Skeletal muscle tissue (tissue), 4 donors: Measurements from ENCODE around the gene HMCN2. TPM values are rescaled to one million over a fixed set of nuclear protein-coding genes. Genes with fewer than 3 reads are reported as not detected.
A peak's percentile ranks its signal among the peaks of the same experiment; 100 is the strongest.
"Not testable (repeated sequence)": the region's sequence is repeated elsewhere in the genome, so short reads cannot be mapped to it uniquely, and the experiment has no call there.

ENCODE experiments used
- H3K27ac ChIP-seq: one replicate; pipeline ENCODE4 v1.7.0; 2013; ENCODE audit warnings: mild to moderate bottlenecking, low read depth, low read length, inconsistent platforms
- H3K27me3 ChIP-seq, 3 donors: one replicate each; pipeline ENCODE4 v1.7.0; 2013; ENCODE audit warnings: low read length in 3 of 3; ENCODE audit not compliant: control insufficient read depth in 3 of 3, insufficient read depth in 3 of 3
- H3K36me3 ChIP-seq, 3 donors: one replicate each; pipeline ENCODE4 v1.7.0; 2013; ENCODE audit warnings: low read length in 3 of 3; ENCODE audit not compliant: control insufficient read depth in 3 of 3, insufficient read depth in 3 of 3
- H3K4me1 ChIP-seq, 3 donors: one replicate each; pipeline ENCODE4 v1.7.0; 2013; ENCODE audit warnings: low read length in 3 of 3, mild to moderate bottlenecking in 3 of 3; ENCODE audit not compliant: control insufficient read depth in 3 of 3, insufficient read depth in 3 of 3
- H3K4me3 ChIP-seq, 3 donors: one replicate each; pipeline ENCODE4 v1.7.0; 2013; ENCODE audit warnings: low read length in 3 of 3
- H3K9ac ChIP-seq, 3 donors: one replicate each; pipeline ENCODE4 v1.7.0; 2013; ENCODE audit warnings: low read length in 3 of 3, mild to moderate bottlenecking in 3 of 3, moderate library complexity in 2 of 3, low read depth in 1 of 3
- H3K9me3 ChIP-seq, 3 donors: one replicate each; pipeline ENCODE4 v1.7.0; 2013; ENCODE audit warnings: low read length in 3 of 3; ENCODE audit not compliant: control insufficient read depth in 3 of 3
- total RNA-seq: library from RNA; depleted of rRNA; stranded (reverse); fragments of >200 nt; gene quantifications from one replicate; pipeline ENCODE4 v1.2.3, GENCODE V29; 2014
- donor health status: Osteomylitis.

The HMCN2 gene
- total RNA-seq, 1 donor from 2014 or later = 12.5 TPM

- peaks cover 0 to 16% (median 4%) of the 10 kb centered on the region in 3 donors for H3K27me3 ChIP-seq
- H3K27ac ChIP-seq, H3K9ac ChIP-seq: not testable (repeated sequence)
Measured at GRCh38 chr9:130434656-130435055, 169.1 kb downstream of the HMCN2 start.

DNA sequence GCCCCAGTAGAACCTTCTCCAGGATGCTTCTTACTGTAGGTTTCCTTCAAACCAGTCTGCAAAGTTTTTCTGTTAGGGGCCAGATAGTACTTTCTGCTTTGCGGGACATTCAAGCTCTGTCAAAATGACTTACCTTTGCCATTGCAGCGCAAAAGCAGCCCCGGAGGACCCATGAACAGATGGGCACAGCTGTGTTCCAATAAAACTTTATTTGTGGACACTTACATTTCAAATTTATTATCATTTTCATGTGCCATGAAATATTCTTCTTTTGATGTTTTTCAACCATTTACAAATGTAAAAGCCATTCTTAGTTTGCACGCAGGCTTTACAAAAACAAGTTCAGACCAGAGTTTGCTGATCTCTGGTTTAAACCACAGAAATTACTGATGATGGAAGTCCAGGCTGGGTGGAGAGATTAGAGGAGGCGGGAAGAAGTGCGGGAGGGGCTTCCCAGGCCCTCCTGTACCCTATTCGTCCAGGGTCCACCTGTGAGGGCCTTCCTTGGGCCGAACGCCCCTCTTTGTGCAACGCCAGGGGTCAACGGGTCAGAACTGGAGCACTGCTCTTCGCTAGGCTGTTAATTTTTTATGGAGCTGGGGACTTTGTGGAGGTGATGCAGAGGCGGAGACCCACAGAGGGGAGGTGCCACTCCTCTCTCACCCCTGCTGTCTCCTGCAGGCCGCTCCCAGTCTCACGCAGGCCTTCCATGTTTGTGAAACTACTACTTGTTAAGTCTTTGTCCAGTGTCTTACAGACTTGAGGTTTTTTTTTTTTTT, 171.6 kb downstream of the HMCN2 start:
- Histone ChIP-seq H3K9ac (no peak overlapping the region), H3K4me3 (no peak overlapping the region), H3K27me3 (peaks cover 0 to 14% (median 4%) of the 10 kb centered on the region in 3 donors), H3K27ac (no peak overlapping the region), H3K9me3 (peaks cover 0 to 6% (median 0%) of the 10 kb centered on the region in 3 donors), H3K4me1 (no peaks in the 10 kb centered on the region), H3K36me3 (no peaks in the 10 kb centered on the region)

More at GRCh38 chr9:130434656-130435055, 169.1 kb downstream of the HMCN2 start:
- not testable (repeated sequence) for H3K4me1 ChIP-seq, H3K36me3 ChIP-seq, H3K9me3 ChIP-seq, H3K4me3 ChIP-seq

- Histone ChIP-seq H3K36me3 (no peaks in the 10 kb centered on the region), H3K9me3 (peaks cover 0 to 6% (median 0%) of the 10 kb centered on the region in 3 donors), H3K27me3 (peaks cover 0 to 5% (median 0%) of the 10 kb centered on the region in 3 donors), H3K4me3 (no peak overlapping the region), H3K9ac (no peak overlapping the region), H3K27ac (no peak overlapping the region), H3K4me1 (no peaks in the 10 kb centered on the region)
Measured at GRCh38 chr9:130438382-130438981, 172.9 kb downstream of the HMCN2 start.

DNA sequence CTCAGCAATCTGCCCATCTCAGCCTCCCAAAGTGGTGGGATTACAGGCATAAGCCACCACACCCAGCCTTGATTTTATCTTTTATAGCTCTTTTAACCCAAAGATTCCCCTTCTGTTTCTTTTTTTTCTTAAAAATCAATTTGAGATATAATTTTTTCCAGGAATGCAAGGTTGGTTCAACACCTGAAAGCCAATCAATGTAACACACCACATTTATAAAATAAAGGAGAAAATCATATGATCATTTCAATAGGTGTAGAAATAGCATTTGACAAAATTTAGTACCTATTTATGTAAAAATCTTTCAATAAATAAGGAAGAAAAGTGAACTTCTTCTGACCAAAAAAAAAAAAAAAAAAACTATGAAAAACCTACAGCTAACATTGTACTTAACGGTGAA, 175.5 kb downstream of the HMCN2 start:
- H3K27ac ChIP-seq = no peak overlapping the region
- H3K4me3 ChIP-seq = no peak overlapping the region
- no peak overlapping the region for H3K9ac ChIP-seq
- H3K36me3 ChIP-seq = no peaks in the 10 kb centered on the region
- H3K27me3 ChIP-seq = no peaks in the 10 kb centered on the region
- H3K4me1 ChIP-seq = peaks cover 9 to 11% (median 10%) of the 10 kb centered on the region in 3 donors
- H3K9me3 ChIP-seq = peaks cover 0 to 6% (median 0%) of the 10 kb centered on the region in 3 donors

DNA sequence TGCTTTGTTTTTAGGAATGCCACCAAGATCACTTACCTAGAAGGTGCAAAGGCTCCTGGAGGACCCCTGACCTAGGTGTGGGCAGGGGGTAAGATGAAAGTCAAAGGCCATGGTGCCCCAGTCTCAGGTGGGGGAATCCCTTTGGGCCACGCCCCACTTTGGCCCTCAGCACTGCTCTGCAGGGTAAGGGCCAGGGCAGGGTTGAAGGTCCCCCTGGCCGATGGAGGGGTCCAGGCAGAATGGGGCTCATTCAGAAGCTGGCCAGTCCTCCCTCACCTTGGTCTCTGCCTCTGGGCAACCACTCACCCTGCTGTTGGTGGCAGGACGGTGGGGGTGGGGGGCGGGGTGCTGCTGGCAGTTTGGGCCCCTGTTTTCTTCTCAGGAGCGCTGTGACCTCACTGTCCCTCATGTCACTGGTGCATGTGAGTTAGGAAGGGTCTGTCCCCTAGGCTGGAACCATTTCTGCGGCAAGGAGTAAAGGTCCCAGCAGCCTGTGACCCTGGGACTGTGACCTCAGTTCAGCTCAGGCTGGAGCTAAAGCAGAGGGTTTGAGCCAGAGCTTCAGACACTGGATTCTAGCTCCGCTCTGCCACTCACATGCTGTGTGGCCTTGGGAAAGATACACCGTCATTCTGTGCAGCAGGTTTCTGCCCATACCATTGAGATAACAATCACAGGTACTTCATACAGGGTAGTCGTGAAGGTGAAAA, 177.3 kb downstream of the HMCN2 start:
- H3K4me3 ChIP-seq = no peak overlapping the region
- H3K4me1 ChIP-seq = peaks cover 27 to 29% (median 28%) of the 10 kb centered on the region in 3 donors
- H3K36me3 ChIP-seq = no peaks in the 10 kb centered on the region
- no peak overlapping the region for H3K27ac ChIP-seq
- H3K9ac ChIP-seq = no peak overlapping the region
- no peaks in the 10 kb centered on the region for H3K27me3 ChIP-seq
- peaks cover 0 to 6% (median 0%) of the 10 kb centered on the region in 3 donors for H3K9me3 ChIP-seq

- no peak overlapping the region for H3K9ac ChIP-seq
- H3K9me3 ChIP-seq = peaks cover 0 to 6% (median 0%) of the 10 kb centered on the region in 3 donors
- H3K4me1 ChIP-seq = peaks cover 31 to 33% (median 32%) of the 10 kb centered on the region in 3 donors
- H3K4me3 ChIP-seq = no peak overlapping the region
- H3K36me3 ChIP-seq = no peaks in the 10 kb centered on the region
- no peak overlapping the region for H3K27ac ChIP-seq
- no peaks in the 10 kb centered on the region for H3K27me3 ChIP-seq
Measured at GRCh38 chr9:130443456-130443801, 177.9 kb downstream of the HMCN2 start.

DNA sequence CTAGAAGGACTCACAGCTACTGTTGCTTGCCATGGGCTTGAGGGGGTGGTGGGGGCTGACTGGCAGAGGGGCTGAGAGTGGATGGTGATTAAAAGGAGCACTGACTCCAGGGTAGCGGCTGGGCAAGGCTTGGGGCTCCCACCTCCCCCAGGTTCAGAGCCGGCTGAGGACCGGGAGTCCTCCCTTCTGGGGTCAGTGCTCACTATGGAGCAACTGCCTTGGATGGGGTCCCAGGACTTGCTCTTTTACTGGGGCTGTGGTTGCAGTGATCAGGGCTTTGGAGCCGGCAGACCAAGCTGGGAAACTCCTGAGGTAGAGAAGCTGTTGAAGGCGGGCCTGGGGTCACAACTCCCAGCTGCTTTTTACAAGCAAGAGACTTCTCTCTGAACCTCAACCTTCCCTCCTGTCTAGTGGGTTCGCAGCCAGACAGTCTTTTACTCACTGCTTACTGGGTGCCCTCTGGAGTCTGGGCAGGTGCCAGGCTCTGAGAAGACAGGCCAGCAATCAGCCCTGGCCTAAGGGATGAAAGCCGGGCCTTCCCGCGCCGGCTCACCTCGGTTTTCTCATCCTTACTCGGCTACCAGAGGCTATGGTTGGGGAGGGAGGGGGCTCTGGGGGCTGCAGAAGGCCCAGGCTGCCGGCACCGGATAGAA, 178.4 kb downstream of the HMCN2 start:
- no peak overlapping the region for H3K4me3 ChIP-seq
- no peak overlapping the region for H3K27ac ChIP-seq
- H3K27me3 ChIP-seq = no peaks in the 10 kb centered on the region
- peaks cover 0 to 6% (median 0%) of the 10 kb centered on the region in 3 donors for H3K9me3 ChIP-seq
- peaks cover 31 to 36% (median 33%) of the 10 kb centered on the region in 3 donors for H3K4me1 ChIP-seq
- no peak overlapping the region for H3K9ac ChIP-seq
- H3K36me3 ChIP-seq = no peaks in the 10 kb centered on the region

DNA sequence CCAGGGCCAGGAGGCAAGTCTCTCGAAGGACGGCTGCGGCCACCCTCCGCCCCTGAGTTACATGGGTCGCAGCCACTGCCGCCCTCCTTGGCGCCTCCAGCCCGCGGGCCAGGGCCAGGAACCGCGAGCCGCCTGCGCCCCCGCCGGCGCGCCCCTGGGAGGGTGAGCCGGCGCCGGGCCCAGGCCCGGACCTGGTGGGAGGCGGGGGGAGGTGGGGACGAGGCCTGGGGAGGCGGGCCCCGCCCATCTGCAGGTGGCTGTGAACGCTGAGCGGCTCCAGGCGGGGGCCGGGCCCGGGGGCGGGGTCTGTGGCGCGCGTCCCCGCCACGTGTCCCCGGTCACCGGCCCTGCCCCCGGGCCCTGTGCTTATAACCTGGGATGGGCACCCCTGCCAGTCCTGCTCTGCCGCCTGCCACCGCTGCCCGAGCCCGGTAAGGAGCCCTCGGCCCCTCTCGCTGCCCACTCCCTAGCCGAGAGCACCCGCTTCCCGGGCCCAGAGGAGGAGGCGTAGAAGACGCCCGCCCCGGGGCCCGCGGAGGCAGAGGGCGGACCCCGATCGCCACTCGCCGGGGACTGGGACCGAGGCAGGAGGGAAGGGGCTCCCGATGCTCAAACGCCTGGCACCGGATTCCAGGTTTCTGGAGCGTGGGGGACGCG, 179.1 kb downstream of the HMCN2 start, which contains the start of gene ASS1:
ASS1 (plus strand) TSS at position 397 of the 657 bp plus-strand sequence. CDS start 7,268 bp downstream, outside the sequence.
- Histone ChIP-seq H3K27me3 (no peaks in the 10 kb centered on the region), H3K4me3 (peak within 1 kb of the TSS; percentile 69 to 73 (median 70)), H3K36me3 (no peaks in the 10 kb centered on the region), H3K27ac (peak within 1 kb of the TSS; percentile 77), H3K9me3 (peaks cover 0 to 6% (median 0%) of the 10 kb centered on the region in 3 donors), H3K4me1 (peaks cover 31 to 36% (median 33%) of the 10 kb centered on the region in 3 donors), H3K9ac (peak within 1 kb of the TSS; percentile 74 to 79 (median 77))

DNA sequence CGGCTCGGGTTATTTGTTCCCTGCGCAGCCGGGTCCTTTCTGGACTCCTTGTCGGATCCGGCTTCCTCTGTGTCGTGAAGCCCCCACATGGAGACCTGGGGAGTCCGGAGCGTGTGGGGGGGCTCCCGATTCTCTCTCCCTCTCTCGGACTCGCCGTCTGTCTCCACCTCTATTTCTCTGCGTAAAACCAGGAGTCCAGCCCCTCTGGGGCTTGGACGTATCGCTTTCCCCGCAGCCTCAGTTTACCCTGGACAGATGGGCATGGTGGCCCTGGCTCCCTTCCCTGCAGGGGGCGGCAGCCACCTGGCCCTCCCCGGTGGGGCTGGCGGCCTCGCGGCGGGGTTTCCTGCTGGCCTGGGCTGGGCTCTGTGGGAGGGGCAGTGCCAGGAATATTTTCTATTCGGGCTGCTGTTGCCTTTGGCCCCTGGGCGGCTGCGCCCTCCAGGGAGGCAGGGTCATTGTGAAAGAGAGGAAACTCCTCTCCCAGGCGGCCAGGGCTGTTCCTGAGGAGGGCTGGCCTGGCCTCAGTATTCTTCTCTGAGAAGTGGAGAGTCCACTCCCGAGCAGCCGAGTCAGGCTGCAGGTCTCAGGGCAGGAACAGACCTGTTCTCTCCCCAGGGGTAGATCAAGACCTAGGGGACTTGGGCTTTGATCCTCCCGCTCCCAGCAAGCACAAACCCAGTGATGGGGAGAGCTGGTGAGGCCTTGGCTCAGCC, 179.9 kb downstream of the HMCN2 start:
- peaks cover 37 to 42% (median 38%) of the 10 kb centered on the region in 3 donors for H3K4me1 ChIP-seq

More for the DNA sequence above, 179.9 kb downstream of the HMCN2 start:
- H3K9ac ChIP-seq = peak overlapping the region; percentile 74 to 79 (median 77)
- H3K27me3 ChIP-seq = no peaks in the 10 kb centered on the region
- H3K27ac ChIP-seq = peak overlapping the region; percentile 77
- H3K4me3 ChIP-seq = peak overlapping the region; percentile 69 to 73 (median 70)
- H3K9me3 ChIP-seq = peaks cover 0 to 6% (median 0%) of the 10 kb centered on the region in 3 donors
- no peaks in the 10 kb centered on the region for H3K36me3 ChIP-seq
